Activated T-helper 2 cell treated with anti-CD3 and anti-CD28 coated beads, Interferon-gamma antibody, Interleukin-2, Interleukin-4, amounts not matched to agents 10 μg/mL and 5 μg/mL and 100 μg/mL, durations not matched to agents 14 hours and 24 hours and 36 hours (primary cell): ENCODE measurements around the gene PIAS4. TPM values are rescaled to one million over a fixed set of nuclear protein-coding genes. Genes with fewer than 3 reads are reported as not detected.

Source experiments
- DNase-seq: peaks from one replicate; pipeline ENCODE4 v3.0.0; 2021; ENCODE audit warnings: low spot score
- H3K27ac Mint-ChIP-seq: one replicate; pipeline ENCODE4 v1.8.0; 2021; ENCODE audit warnings: mixed read lengths
- H3K27me3 Mint-ChIP-seq: one replicate; pipeline ENCODE4 v1.8.0; 2021; ENCODE audit warnings: low read depth, mixed read lengths
- H3K36me3 Mint-ChIP-seq: one replicate; pipeline ENCODE4 v1.8.0; 2021; ENCODE audit warnings: low read depth, mixed read lengths
- H3K4me1 Mint-ChIP-seq: one replicate; pipeline ENCODE4 v1.8.0; 2021; ENCODE audit warnings: low read depth, mixed read lengths
- H3K4me3 Mint-ChIP-seq: one replicate; pipeline ENCODE4 v1.8.0; 2021; ENCODE audit warnings: low read depth, mild to moderate bottlenecking, moderate library complexity, mixed read lengths
- H3K9me3 Mint-ChIP-seq: one replicate; pipeline ENCODE4 v1.8.0; 2021; ENCODE audit warnings: mixed read lengths
- intact Hi-C: fragments of 100-400 bp; cut with micrococcal nuclease; formaldehyde crosslinking; loops from one replicate; pipeline ENCODE4 v1.15.1; 2023
- total RNA-seq: library from RNA; stranded (reverse); gene quantifications from 2 replicates; pipeline ENCODE4 v1.2.3, GENCODE V29; 2022

PIAS4 gene
- total RNA-seq, 1 donor from 2014 or later = 36.3 TPM

- Mint-ChIP-seq H3K36me3 (peaks cover 39% of the 10 kb centered on the region), H3K9me3 (no peaks in the 10 kb centered on the region)
Measured at GRCh38 chr19:4046946-4047683, 39.6 kb downstream of the PIAS4 start.

GRCh38 chr19:4049432-4049831 lies 41.9 kb downstream of the PIAS4 start:
- H3K27ac Mint-ChIP-seq = no peak overlapping the region

More at GRCh38 chr19:4046946-4047683, 39.6 kb downstream of the PIAS4 start:
- DNase-seq = no peak
- no peak overlapping the region for H3K4me3 Mint-ChIP-seq
- intact Hi-C loops = no loop called here
- H3K4me1 Mint-ChIP-seq = peaks cover 6% of the 10 kb centered on the region
- H3K27me3 Mint-ChIP-seq = no peaks in the 10 kb centered on the region
- H3K27ac Mint-ChIP-seq = no peak overlapping the region

GRCh38 chr19:4051175-4052101 lies 43.9 kb downstream of the PIAS4 start:
- intact Hi-C loops = no loop called here
- DNase-seq = no peak

More at GRCh38 chr19:4049432-4049831, 41.9 kb downstream of the PIAS4 start:
- intact Hi-C loops = no loop called here
- peaks cover 49% of the 10 kb centered on the region for H3K36me3 Mint-ChIP-seq
- peaks cover 15% of the 10 kb centered on the region for H3K4me1 Mint-ChIP-seq
- no peaks in the 10 kb centered on the region for H3K9me3 Mint-ChIP-seq
- DNase-seq = no peak
- H3K4me3 Mint-ChIP-seq = no peak overlapping the region
- H3K27me3 Mint-ChIP-seq = no peaks in the 10 kb centered on the region

GRCh38 chr19:4052114-4052992 lies 44.8 kb downstream of the PIAS4 start:
- peaks cover 17% of the 10 kb centered on the region for H3K4me1 Mint-ChIP-seq
- no peak overlapping the region for H3K4me3 Mint-ChIP-seq
- DNase-seq = no peak
- no peaks in the 10 kb centered on the region for H3K27me3 Mint-ChIP-seq
- H3K36me3 Mint-ChIP-seq = peaks cover 52% of the 10 kb centered on the region
- intact Hi-C loops = no loop called here
- H3K9me3 Mint-ChIP-seq = no peaks in the 10 kb centered on the region
- peak overlapping the region; percentile 27 for H3K27ac Mint-ChIP-seq

More at GRCh38 chr19:4051175-4052101, 43.9 kb downstream of the PIAS4 start:
- Mint-ChIP-seq H3K27me3 (no peaks in the 10 kb centered on the region), H3K9me3 (no peaks in the 10 kb centered on the region), H3K36me3 (peaks cover 52% of the 10 kb centered on the region), H3K27ac (peak overlapping the region; percentile 11), H3K4me1 (peaks cover 17% of the 10 kb centered on the region), H3K4me3 (no peak overlapping the region)

- H3K4me1 Mint-ChIP-seq = peaks cover 19% of the 10 kb centered on the region
- H3K27me3 Mint-ChIP-seq = no peaks in the 10 kb centered on the region
- DNase-seq = no peak
- peak overlapping the region; percentile 27 for H3K27ac Mint-ChIP-seq
- H3K4me3 Mint-ChIP-seq = no peak overlapping the region
- peaks cover 54% of the 10 kb centered on the region for H3K36me3 Mint-ChIP-seq
- no peaks in the 10 kb centered on the region for H3K9me3 Mint-ChIP-seq
- intact Hi-C loops = no loop called here
Measured at GRCh38 chr19:4052993-4053422, 45.5 kb downstream of the PIAS4 start.

- DNase-seq = no peak
- Mint-ChIP-seq H3K27ac (no peak overlapping the region), H3K9me3 (no peaks in the 10 kb centered on the region), H3K4me1 (peaks cover 19% of the 10 kb centered on the region), H3K36me3 (peaks cover 54% of the 10 kb centered on the region), H3K27me3 (no peaks in the 10 kb centered on the region), H3K4me3 (no peak overlapping the region)
- intact Hi-C loops = no loop called here
Measured at GRCh38 chr19:4053423-4054324, 46.1 kb downstream of the PIAS4 start.

GRCh38 chr19:4054441-4055208 lies 47.1 kb downstream of the PIAS4 start:
- H3K4me3 Mint-ChIP-seq = no peak overlapping the region
- H3K36me3 Mint-ChIP-seq = peaks cover 52% of the 10 kb centered on the region
- no peaks in the 10 kb centered on the region for H3K9me3 Mint-ChIP-seq
- peaks cover 19% of the 10 kb centered on the region for H3K4me1 Mint-ChIP-seq
- no peak overlapping the region for H3K27ac Mint-ChIP-seq
- H3K27me3 Mint-ChIP-seq = no peaks in the 10 kb centered on the region
- DNase-seq = no peak
- intact Hi-C loops = no loop called here

GRCh38 chr19:4055209-4055552 lies 47.6 kb downstream of the PIAS4 start:
- no peak overlapping the region for H3K4me3 Mint-ChIP-seq
- no peaks in the 10 kb centered on the region for H3K9me3 Mint-ChIP-seq
- H3K36me3 Mint-ChIP-seq = peaks cover 47% of the 10 kb centered on the region
- H3K27me3 Mint-ChIP-seq = no peaks in the 10 kb centered on the region
- no peak overlapping the region for H3K27ac Mint-ChIP-seq
- DNase-seq = no peak
- intact Hi-C loops = no loop called here
- peaks cover 19% of the 10 kb centered on the region for H3K4me1 Mint-ChIP-seq

GRCh38 chr19:4057931-4058692 lies 50.6 kb downstream of the PIAS4 start:
- Mint-ChIP-seq H3K9me3 (no peaks in the 10 kb centered on the region), H3K27me3 (no peaks in the 10 kb centered on the region), H3K4me3 (no peak overlapping the region), H3K36me3 (peaks cover 37% of the 10 kb centered on the region), H3K4me1 (peaks cover 9% of the 10 kb centered on the region), H3K27ac (peak overlapping the region; percentile 33)
- intact Hi-C loops = no loop called here
- DNase-seq = no peak

- H3K4me3 Mint-ChIP-seq = no peak overlapping the region
Measured at GRCh38 chr19:4058693-4059452, 51.3 kb downstream of the PIAS4 start.

More at GRCh38 chr19:4058693-4059452, 51.3 kb downstream of the PIAS4 start:
- intact Hi-C loops = no loop called here
- peaks cover 32% of the 10 kb centered on the region for H3K36me3 Mint-ChIP-seq
- H3K4me1 Mint-ChIP-seq = peaks cover 6% of the 10 kb centered on the region
- H3K27me3 Mint-ChIP-seq = no peaks in the 10 kb centered on the region
- H3K27ac Mint-ChIP-seq = no peak overlapping the region
- no peaks in the 10 kb centered on the region for H3K9me3 Mint-ChIP-seq
- DNase-seq = no peak
